ENCODE measurements around the gene SLC39A11. TPM values are rescaled to one million over a fixed set of nuclear protein-coding genes. Genes with fewer than 3 reads are reported as not detected.
"Not testable (repeated sequence)": the region's sequence is repeated elsewhere in the genome, so short reads cannot be mapped to it uniquely, and the experiment has no call there.

SLC39A11 gene
- total and polyA plus RNA-seq, 2 donors (not counting 1 experiment from before 2014, with no cell fraction given), result 12.7 to 27.4 TPM

DNA sequence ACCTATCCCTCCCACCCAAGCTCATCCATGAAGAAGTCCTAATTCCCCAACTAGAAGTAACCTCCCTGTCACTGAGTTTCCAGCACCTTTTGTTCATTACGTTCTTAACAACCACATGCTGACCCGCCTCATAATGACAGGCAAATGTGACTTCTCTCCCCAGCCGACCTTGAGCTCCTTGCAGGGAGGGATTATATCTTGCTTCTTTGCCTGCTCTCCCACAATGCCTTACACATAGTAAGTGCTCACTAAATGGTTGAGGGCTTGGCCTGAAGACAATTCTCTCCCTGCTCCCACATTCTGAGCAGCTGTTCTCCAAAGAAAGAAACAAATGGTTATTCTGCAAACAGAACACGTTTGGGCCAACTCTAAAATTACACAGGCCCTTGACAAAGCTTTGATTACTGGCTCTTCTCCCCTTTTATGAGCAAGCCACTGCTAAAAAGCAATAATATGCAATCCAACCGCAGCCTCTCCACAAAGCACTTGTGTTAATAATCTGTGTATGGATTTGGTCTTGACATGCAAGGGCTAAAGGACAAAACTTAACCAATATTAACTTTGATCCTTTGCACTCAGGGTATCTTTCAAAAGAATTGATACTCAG is 23.2 kb downstream of the SLC39A11 start:
- peak; percentile 34 to 79 for DNase-seq (ENCODE audit: low read depth in 2 of 2)
- Histone ChIP-seq H3K4me1 (ENCODE audit: control insufficient read depth, extremely low read depth, insufficient read depth, low read length) (peaks cover 14% of the 10 kb centered on the region), H3K9ac (ENCODE audit: insufficient read depth, low read length) (no peak overlapping the region), H3K27me3 (ENCODE audit: control insufficient read depth, insufficient read depth, low read length) (no peaks in the 10 kb centered on the region), H4K20me1 (ENCODE audit: control insufficient read depth, extremely low read depth, insufficient read depth, low read length) (no peaks in the 10 kb centered on the region), H3K9me3 (ENCODE audit: control insufficient read depth, insufficient read depth, low read depth, low read length) (no peaks in the 10 kb centered on the region), H3K79me2 (ENCODE audit: control insufficient read depth, insufficient read depth, low read length) (no peaks in the 10 kb centered on the region), H2AFZ (ENCODE audit: low read length) (no peak overlapping the region), H3K4me2 (ENCODE audit: extremely low read depth, insufficient read depth, low read length) (no peak overlapping the region), H3K36me3 (ENCODE audit: control insufficient read depth, insufficient read depth, low read length) (no peaks in the 10 kb centered on the region), H3K27ac (ENCODE audit: insufficient read depth, low read length) (no peak overlapping the region), H3K4me3 (replicated peaks in 1 of 4; ENCODE audit: control extremely low read depth in 1 of 4, insufficient read depth in 1 of 4, low read depth in 3 of 4, low read length in 4 of 4) (no peak overlapping the region)
- TF ChIP-seq EZH2 (IDR thresholded peaks at IDR 0.05; ENCODE audit: low read length, missing control alignments), result no peak
- TF ChIP-seq, protein P1, sequence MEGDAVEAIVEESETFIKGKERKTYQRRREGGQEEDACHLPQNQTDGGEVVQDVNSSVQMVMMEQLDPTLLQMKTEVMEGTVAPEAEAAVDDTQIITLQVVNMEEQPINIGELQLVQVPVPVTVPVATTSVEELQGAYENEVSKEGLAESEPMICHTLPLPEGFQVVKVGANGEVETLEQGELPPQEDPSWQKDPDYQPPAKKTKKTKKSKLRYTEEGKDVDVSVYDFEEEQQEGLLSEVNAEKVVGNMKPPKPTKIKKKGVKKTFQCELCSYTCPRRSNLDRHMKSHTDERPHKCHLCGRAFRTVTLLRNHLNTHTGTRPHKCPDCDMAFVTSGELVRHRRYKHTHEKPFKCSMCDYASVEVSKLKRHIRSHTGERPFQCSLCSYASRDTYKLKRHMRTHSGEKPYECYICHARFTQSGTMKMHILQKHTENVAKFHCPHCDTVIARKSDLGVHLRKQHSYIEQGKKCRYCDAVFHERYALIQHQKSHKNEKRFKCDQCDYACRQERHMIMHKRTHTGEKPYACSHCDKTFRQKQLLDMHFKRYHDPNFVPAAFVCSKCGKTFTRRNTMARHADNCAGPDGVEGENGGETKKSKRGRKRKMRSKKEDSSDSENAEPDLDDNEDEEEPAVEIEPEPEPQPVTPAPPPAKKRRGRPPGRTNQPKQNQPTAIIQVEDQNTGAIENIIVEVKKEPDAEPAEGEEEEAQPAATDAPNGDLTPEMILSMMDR (conservative IDR thresholded peaks at IDR 0.05 in 1 of 2, IDR thresholded peaks at IDR 0.05 in 1 of 2; ENCODE audit: low read depth in 1 of 2, low read length in 2 of 2), result no peak

DNA sequence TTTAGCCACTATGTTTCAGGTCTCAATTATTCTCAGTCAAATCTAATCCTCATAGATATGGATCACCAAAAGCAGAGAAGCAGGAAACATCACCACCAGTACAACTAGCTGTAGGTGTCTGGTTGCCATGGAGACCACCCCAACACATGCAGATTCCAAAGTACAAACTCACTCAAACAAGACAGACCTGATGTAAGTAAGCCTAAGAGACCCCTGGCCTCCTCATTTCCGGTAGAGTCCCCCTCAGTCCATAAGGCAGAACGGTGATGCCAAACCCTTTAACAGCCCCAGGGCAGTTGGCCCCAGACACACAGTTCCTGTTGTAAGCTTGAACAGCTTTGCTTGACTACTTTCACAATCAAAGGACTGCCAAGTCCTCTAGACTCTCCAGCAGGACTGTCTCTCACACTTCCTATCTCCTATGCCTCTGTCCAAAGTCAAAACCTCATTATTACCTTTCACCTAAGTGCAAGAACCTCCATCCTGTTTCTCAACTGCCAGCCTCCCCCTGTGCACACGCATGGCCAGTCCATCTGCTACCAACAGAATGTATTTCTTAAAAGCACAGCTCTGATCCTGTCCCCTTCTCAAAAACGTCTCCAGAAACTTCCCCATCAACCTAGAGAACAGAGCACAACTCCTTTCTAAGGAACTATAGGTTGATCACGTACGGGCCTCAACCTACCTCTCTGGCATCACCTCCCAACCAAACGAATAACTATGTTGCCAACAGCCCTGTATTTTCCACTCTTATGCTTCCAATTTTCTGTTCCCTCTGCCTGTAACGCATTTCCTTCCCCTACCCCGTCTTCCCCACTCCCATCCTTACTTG is 23.9 kb downstream of the SLC39A11 start:
- TF ChIP-seq, protein P1 (conservative IDR thresholded peaks at IDR 0.05 in 1 of 2, IDR thresholded peaks at IDR 0.05 in 1 of 2; ENCODE audit: low read depth in 1 of 2, low read length in 2 of 2), result no peak
- TF ChIP-seq EZH2 (IDR thresholded peaks at IDR 0.05; ENCODE audit: low read length, missing control alignments), result no peak
- Histone ChIP-seq H3K9me3 (ENCODE audit: control insufficient read depth, insufficient read depth, low read depth, low read length) (no peaks in the 10 kb centered on the region), H2AFZ (ENCODE audit: low read length) (no peak overlapping the region), H3K4me1 (ENCODE audit: control insufficient read depth, extremely low read depth, insufficient read depth, low read length) (peaks cover 14% of the 10 kb centered on the region), H3K36me3 (ENCODE audit: control insufficient read depth, insufficient read depth, low read length) (no peaks in the 10 kb centered on the region), H3K9ac (ENCODE audit: insufficient read depth, low read length) (no peak overlapping the region), H3K27me3 (ENCODE audit: control insufficient read depth, insufficient read depth, low read length) (no peaks in the 10 kb centered on the region), H3K4me2 (ENCODE audit: extremely low read depth, insufficient read depth, low read length) (peak overlapping the region; percentile 56), H3K79me2 (ENCODE audit: control insufficient read depth, insufficient read depth, low read length) (no peaks in the 10 kb centered on the region), H4K20me1 (ENCODE audit: control insufficient read depth, extremely low read depth, insufficient read depth, low read length) (no peaks in the 10 kb centered on the region), H3K4me3 (replicated peaks in 1 of 4; ENCODE audit: control extremely low read depth in 1 of 4, insufficient read depth in 1 of 4, low read depth in 3 of 4, low read length in 4 of 4) (no peak overlapping the region), H3K27ac (ENCODE audit: insufficient read depth, low read length) (peak overlapping the region; percentile 79)
- peak; percentile 77 to 90 for DNase-seq (ENCODE audit: low read depth in 2 of 2)

- H3K9ac ChIP-seq (ENCODE audit: insufficient read depth, low read length); H3K36me3 ChIP-seq (ENCODE audit: control insufficient read depth, insufficient read depth, low read length); H3K4me2 ChIP-seq (ENCODE audit: extremely low read depth, insufficient read depth, low read length); H3K9me3 ChIP-seq (ENCODE audit: control insufficient read depth, insufficient read depth, low read depth, low read length); H3K4me3 ChIP-seq (replicated peaks in 1 of 4; ENCODE audit: control extremely low read depth in 1 of 4, insufficient read depth in 1 of 4, low read depth in 3 of 4, low read length in 4 of 4); H2AFZ ChIP-seq (ENCODE audit: low read length); H3K27me3 ChIP-seq (ENCODE audit: control insufficient read depth, insufficient read depth, low read length); H3K79me2 ChIP-seq (ENCODE audit: control insufficient read depth, insufficient read depth, low read length); H4K20me1 ChIP-seq (ENCODE audit: control insufficient read depth, extremely low read depth, insufficient read depth, low read length): not testable (repeated sequence)
- DNase-seq (ENCODE audit: low read depth in 2 of 2), result peak; percentile 96 to 98
- Histone ChIP-seq H3K4me1 (ENCODE audit: control insufficient read depth, extremely low read depth, insufficient read depth, low read length) (peaks cover 14% of the 10 kb centered on the region), H3K27ac (ENCODE audit: insufficient read depth, low read length) (peak overlapping the region; percentile 79)
Observed at GRCh38 chr17:73067699-73068098, 24.8 kb downstream of the SLC39A11 start.

Data from fibroblast of lung (primary cell).